Suprapubic skin (tissue), 4 donors: ENCODE data around the gene FRAS1. TPM values are rescaled to one million over a fixed set of nuclear protein-coding genes. Genes with fewer than 3 reads are reported as not detected.

ENCODE experiments used
- DNase-seq, 2 donors: peaks; one replicate each; pipeline ENCODE4 v3.0.0-alpha.2; 2019; ENCODE audit warnings: low spot score in 2 of 2
- H3K27ac ChIP-seq: fragments of 200-600 bp; sonication (generic); one replicate; pipeline ENCODE4 v1.5.1; 2019
- H3K27me3 ChIP-seq: fragments of 200-600 bp; sonication (generic); one replicate; pipeline ENCODE4 v1.5.1; 2019
- H3K36me3 ChIP-seq: fragments of 200-600 bp; sonication (generic); one replicate; pipeline ENCODE4 v1.5.1; 2019
- H3K4me1 ChIP-seq: fragments of 200-600 bp; sonication (generic); one replicate; pipeline ENCODE4 v1.5.1; 2019
- H3K4me3 ChIP-seq: fragments of 200-600 bp; sonication (generic); one replicate; pipeline ENCODE4 v1.5.1; 2019; ENCODE audit warnings: mild to moderate bottlenecking
- H3K9me3 ChIP-seq: fragments of 200-600 bp; sonication (generic); one replicate; pipeline ENCODE4 v1.5.1; 2019
- CTCF ChIP-seq, 2 donors: fragments of 200-600 bp in 1 of 2; fragments of 450-650 bp in 1 of 2; sonication (generic) in 1 of 2; IDR thresholded peaks; one replicate each; pipeline ENCODE4 v1.5.1; 2016 to 2019; ENCODE audit warnings: antibody characterized with exemption in 2 of 2, mild to moderate bottlenecking in 1 of 2, moderate library complexity in 1 of 2
- EP300 ChIP-seq: sonication (generic); formaldehyde crosslinking; IDR thresholded peaks from one replicate; pipeline ENCODE4 v1.6.1; 2017; ENCODE audit warnings: antibody characterized with exemption
- POLR2A ChIP-seq, 2 donors: fragments of 450-650 bp; IDR thresholded peaks; one replicate each; pipeline ENCODE4 v1.6.1; 2017; ENCODE audit warnings: antibody characterized with exemption in 2 of 2, mild to moderate bottlenecking in 2 of 2, moderate library complexity in 2 of 2
- POLR2AphosphoS5 ChIP-seq, 3 donors: sonication (generic); formaldehyde crosslinking; IDR thresholded peaks; one replicate each; pipeline ENCODE4 v1.6.1; 2017; ENCODE audit warnings: antibody characterized with exemption in 3 of 3
- WGBS: methylation state at CpG from one replicate; pipeline ENCODE4 v1.1.5; 2018; 5-methylcytosine and 5-hydroxymethylcytosine counted together
- total RNA-seq, 4 donors: library from RNA; depleted of rRNA; stranded (reverse); fragments of >200 nt; gene quantifications; one replicate each; pipeline ENCODE4 v1.1.0, GENCODE V29; 2016

FRAS1 gene
- total RNA-seq, 4 donors from 2014 or later: 1.4 to 24.9 (median 3.8) TPM

DNA sequence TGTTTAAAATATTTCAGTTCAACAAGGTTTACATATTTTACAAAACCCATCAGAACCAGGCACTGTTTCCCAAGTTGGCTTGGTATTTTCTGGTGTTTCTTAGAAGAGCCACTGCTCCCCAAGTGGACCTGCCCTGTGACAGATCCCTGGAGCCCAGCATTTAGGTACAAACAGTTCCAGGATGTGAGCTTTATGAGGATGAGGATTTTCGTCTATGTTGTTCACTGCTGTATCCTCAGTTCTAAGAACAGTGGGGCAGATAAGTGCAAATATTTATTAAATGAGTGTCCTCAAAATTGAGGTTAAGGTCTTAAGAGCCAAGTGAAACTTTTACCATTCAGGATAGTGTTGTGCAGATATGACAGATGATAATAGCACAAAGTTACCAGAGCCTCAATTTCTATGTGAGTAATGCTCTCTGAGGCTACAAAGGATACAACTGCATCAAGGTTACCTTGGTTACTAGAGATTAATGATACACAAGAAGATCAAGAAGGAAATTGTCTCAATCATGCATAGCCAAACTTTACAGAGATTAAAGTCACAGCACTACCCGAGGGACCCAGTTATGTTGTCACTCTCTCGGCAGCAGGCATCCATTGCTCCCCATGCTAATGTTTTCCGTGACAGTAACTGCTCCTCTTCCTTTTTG lies 531.9 kb downstream of the FRAS1 start:
- no peak for DNase-seq
- H3K4me1 ChIP-seq: no peaks in the 10 kb centered on the region
- TF ChIP-seq POLR2A (IDR thresholded peaks at IDR 0.05) (no peak), POLR2AphosphoS5 (IDR thresholded peaks at IDR 0.05) (no peak), EP300 (no peak), CTCF (IDR thresholded peaks at IDR 0.05) (no peak)
- WGBS: 61% methylated on average over 4 of the region's 4 CpGs
- no peak overlapping the region for H3K4me3 ChIP-seq
- no peaks in the 10 kb centered on the region for H3K36me3 ChIP-seq
- H3K27ac ChIP-seq: no peak overlapping the region
- H3K27me3 ChIP-seq: no peaks in the 10 kb centered on the region
- no peaks in the 10 kb centered on the region for H3K9me3 ChIP-seq

- DNase-seq: no peak
- Histone ChIP-seq H3K4me1 (no peaks in the 10 kb centered on the region), H3K27me3 (no peaks in the 10 kb centered on the region), H3K27ac (no peak overlapping the region), H3K4me3 (no peak overlapping the region), H3K36me3 (no peaks in the 10 kb centered on the region), H3K9me3 (no peaks in the 10 kb centered on the region)
- TF ChIP-seq POLR2AphosphoS5 (IDR thresholded peaks at IDR 0.05) (no peak), POLR2A (IDR thresholded peaks at IDR 0.05) (no peak), CTCF (IDR thresholded peaks at IDR 0.05) (no peak), EP300 (no peak)
- WGBS: 57% methylated on average over 2 of the region's 2 CpGs
These were observed 534.3 kb downstream of the FRAS1 start for GRCh38 chr4:78591404-78591803.

DNA sequence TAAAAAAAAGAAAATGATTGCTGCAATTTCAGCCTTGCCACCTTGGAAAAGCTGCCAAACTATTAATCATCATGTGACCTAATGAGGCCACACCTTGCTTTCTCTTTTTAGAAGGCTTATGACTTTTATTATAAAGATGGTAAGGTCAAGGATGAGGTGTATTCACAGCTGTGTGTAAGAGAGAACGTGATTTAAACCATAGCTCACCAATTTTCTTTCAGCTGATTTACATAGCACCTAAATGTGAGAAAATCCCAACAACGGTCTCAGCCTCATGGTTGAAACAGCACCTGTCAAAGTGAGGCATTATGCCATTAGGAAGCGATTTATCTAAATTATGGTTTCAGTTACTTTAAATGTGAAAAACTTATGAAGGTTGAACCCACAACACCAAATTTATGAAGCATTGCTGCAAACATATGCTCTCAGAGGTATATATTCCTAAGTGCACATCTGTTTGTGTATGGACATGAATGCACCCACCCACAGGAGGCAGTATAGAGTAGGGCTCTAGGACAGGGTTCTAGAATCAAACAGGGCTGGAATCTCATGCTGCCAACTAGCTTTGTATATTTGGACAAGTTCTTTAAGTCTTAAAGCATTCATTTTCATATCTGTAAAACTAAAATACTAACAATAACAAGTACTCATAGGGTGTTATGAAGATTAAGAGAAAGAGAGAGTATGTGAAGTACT lies 535.1 kb downstream of the FRAS1 start:
- no peak for DNase-seq
- WGBS: 75% methylated on average over 3 of the region's 3 CpGs
- Histone ChIP-seq H3K4me1 (no peaks in the 10 kb centered on the region), H3K27me3 (no peaks in the 10 kb centered on the region), H3K9me3 (no peaks in the 10 kb centered on the region), H3K27ac (no peak overlapping the region), H3K36me3 (no peaks in the 10 kb centered on the region), H3K4me3 (no peak overlapping the region)
- no peak for TF ChIP-seq EP300
- no peak for TF ChIP-seq POLR2A (IDR thresholded peaks at IDR 0.05)
- no peak for TF ChIP-seq POLR2AphosphoS5 (IDR thresholded peaks at IDR 0.05)
- no peak for TF ChIP-seq CTCF (IDR thresholded peaks at IDR 0.05)

Other genes with a start within 250 kb of the FRAS1 start
- 10 to 100 TPM; 21.3 to 45.8 (median 39.6) TPM for gene CNOT6L, start 238.0 kb upstream of the FRAS1 start, total RNA-seq
- gene MRPL1, start 194.5 kb upstream of the FRAS1 start, total RNA-seq: 10 to 100 TPM; 13.2 to 28.2 (median 15.6) TPM